ENCODE results near the gene ZNF609.

The ZNF609 gene

DNA sequence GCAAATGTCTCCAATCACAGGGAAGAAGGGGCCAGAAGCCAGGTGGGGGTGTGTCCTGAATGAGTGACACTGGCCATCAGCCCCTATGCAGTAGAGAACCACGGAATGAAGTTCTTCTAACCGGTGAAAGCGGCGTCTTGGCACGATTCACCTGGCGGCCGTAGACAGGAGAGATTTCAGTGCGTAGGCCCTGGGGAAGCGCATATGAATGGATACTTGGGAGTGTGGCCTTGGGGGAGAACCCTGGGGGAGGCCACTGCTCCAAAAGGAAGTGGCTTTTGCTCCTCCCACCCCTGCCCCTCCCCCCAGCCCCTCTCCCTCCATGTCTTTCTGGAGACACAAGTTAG, 271.4 kb downstream of the ZNF609 start:
- DNase-seq (ENCODE audit: low read depth in 2 of 2), result no peak

DNA sequence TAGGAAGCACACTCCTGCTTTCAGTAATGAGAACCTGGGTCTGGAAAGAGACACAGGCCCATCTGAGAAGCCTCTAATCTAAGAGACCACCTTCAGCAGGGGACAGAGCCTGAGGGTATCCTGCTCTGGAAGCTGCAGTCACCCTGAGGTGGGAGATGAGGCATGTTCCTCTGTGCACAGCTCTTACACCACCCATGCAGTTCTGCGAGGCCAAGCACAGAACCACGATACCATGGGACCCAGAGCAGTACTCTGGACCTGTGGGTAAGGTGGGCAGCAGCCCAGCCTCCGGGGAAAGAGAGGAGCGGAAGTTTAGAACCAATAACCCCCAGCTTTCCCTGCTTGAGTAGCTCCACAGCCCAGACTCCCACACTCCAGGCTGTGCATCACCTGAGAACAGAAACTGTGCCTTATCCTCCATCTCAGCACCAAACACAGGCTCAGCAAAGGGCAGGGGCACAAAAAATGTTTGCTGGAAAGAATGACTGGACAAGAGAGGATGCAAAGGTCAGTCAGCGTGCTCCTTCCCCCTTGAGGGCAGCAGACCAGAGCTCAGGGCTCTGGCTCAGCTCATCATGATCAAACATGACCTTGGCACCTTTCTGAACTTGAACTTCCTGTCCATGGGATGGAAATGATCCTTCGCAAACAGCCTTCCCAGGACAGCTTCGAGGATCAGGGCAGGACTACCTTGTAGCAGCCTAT, 271.9 kb downstream of the ZNF609 start:
- no peak for DNase-seq (ENCODE audit: low read depth in 2 of 2)

Data from stimulated activated CD8-positive, alpha-beta memory T cell treated with anti-CD3 and anti-CD28 coated beads, Interleukin-15, amount 100 ng/mL, for 4 hours (primary cell).